VCaP (cell line): Measurements from ENCODE around the gene SEC22A.
"Not testable (repeated sequence)": the region's sequence is repeated elsewhere in the genome, so short reads cannot be mapped to it uniquely, and the experiment has no call there.

Experiments used
- H3K27ac ChIP-seq: fragments of 450-650 bp; 2 replicates; pipeline ENCODE4 v1.5.1; 2017
- TF ChIP-seq, protein P1 (sequence below): fragments of 450-650 bp; conservative IDR thresholded peaks from 2 replicates; pipeline ENCODE4 v1.5.1; 2017; ENCODE audit warnings: mild to moderate bottlenecking, moderate library complexity

SEC22A gene

GRCh38 chr3:123225016-123225415 lies 23.3 kb downstream of the SEC22A start:
- H3K27ac ChIP-seq, result no peak overlapping the region
- TF ChIP-seq, protein P1, sequence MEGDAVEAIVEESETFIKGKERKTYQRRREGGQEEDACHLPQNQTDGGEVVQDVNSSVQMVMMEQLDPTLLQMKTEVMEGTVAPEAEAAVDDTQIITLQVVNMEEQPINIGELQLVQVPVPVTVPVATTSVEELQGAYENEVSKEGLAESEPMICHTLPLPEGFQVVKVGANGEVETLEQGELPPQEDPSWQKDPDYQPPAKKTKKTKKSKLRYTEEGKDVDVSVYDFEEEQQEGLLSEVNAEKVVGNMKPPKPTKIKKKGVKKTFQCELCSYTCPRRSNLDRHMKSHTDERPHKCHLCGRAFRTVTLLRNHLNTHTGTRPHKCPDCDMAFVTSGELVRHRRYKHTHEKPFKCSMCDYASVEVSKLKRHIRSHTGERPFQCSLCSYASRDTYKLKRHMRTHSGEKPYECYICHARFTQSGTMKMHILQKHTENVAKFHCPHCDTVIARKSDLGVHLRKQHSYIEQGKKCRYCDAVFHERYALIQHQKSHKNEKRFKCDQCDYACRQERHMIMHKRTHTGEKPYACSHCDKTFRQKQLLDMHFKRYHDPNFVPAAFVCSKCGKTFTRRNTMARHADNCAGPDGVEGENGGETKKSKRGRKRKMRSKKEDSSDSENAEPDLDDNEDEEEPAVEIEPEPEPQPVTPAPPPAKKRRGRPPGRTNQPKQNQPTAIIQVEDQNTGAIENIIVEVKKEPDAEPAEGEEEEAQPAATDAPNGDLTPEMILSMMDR, result no peak

- TF ChIP-seq, protein P1, result no peak
Measured at GRCh38 chr3:123226549-123226948, 24.8 kb downstream of the SEC22A start.

DNA sequence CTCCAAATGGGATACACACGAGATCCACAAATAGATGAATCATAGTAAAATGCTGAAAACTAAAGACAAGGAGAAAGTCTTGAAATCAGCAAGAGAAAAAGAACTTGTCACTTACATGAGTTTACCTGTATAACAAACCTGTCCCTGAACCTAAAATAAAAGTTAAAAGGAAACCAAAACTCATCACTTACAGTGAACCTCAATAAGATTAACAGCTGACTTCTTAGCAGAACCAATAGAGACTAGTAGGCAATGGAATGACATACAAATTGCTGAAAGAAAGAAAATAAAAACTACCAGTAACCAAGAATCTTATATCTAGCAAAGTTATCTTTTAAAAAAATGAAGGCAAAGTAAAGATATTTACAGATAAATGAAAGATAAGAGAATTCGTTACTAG lies 27.4 kb downstream of the SEC22A start:
- no peak overlapping the region for H3K27ac ChIP-seq
- TF ChIP-seq, protein P1, result no peak

More at GRCh38 chr3:123226549-123226948, 24.8 kb downstream of the SEC22A start:
- no peak overlapping the region for H3K27ac ChIP-seq

DNA sequence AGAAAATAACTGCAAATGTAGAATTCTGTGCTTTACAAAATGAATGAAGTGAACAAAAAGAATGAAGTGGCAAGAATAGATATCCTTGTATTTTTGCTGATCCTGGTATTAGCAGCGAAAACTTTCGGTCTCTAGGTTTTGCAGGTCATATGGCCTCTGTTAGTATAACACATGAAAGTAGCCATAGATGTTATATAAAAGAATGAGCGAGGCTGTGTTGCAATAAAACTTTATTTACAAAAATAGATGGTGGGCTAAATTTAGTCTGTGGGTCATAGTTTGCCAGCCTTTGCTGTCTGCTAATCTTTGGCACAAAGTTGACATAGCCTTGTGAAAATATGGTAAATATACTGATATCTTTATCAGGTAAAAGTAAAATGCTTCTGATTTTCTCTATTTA lies 35.2 kb downstream of the SEC22A start:
- TF ChIP-seq, protein P1, result no peak
- H3K27ac ChIP-seq, result no peak overlapping the region

- not testable (repeated sequence) for H3K27ac ChIP-seq
Measured at GRCh38 chr3:123239186-123239585, 37.4 kb downstream of the SEC22A start.

GRCh38 chr3:123239756-123240155 lies 38.0 kb downstream of the SEC22A start:
- H3K27ac ChIP-seq, result no peak overlapping the region
- TF ChIP-seq, protein P1, result no peak

DNA sequence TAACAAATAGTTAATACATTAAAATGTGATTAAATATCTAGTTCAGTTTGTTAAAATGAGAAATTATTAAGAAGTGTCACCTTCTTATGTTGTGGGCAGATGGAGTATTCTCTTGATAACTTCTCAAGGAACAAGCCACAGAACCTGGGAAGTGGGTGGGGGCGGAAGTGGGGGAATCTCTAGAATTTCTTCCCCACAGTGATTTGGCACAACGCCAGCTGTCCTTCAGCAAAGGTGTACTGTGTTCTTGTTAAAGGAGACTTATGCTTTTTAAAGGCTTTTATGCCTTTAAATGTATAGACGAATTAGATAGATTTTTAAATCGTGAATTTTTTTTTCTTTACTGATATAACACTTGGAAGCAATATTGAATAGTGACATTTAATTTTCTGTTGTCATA lies 42.4 kb downstream of the SEC22A start:
- TF ChIP-seq, protein P1, result no peak
- H3K27ac ChIP-seq, result no peak overlapping the region

- no peak overlapping the region for H3K27ac ChIP-seq
- TF ChIP-seq, protein P1, result no peak
Measured at GRCh38 chr3:123246866-123247265, 45.1 kb downstream of the SEC22A start.
